ENCODE results near the gene FAF2. TPM values are rescaled to one million over a fixed set of nuclear protein-coding genes. Genes with fewer than 3 reads are reported as not detected.

Gene FAF2
- polyA plus RNA-seq, 2 of the 4 experiments (the other 2 are of a cell fraction) = 42.4 to 90.3 TPM

DNA sequence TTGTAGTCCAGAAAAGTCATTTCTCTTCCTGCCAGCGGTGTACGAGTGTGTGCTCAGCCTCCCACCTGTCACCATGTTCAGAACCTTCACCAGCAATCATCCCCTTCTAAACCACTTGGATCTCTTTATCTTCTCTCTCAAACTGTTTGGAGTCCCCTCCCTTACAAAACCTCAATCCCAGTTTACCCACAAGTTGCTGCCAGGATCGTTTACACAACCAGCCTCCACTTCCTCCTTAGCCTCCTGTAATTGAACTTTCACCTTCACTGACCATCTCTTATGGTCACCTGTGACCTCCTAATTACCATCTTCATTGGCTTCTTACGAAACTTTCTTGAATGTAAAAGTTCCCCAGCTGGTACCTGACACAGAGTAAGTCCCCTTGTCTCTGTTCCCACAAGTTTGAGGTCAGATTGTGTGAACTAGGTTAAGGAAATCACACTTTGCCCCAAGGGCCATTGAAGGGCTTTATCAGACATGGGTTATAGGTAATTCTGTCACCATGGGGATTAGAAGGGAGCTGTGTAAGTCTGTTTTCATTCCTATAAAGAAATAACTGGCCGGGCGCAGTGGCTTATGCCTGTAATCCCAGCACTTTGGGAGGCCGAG lies 69.0 kb downstream of the FAF2 start:
- ChIA-PET POLR2A (no interaction called here), CTCF (no interaction called here)
- DNase-seq (ENCODE audit: low read depth in 1 of 2, low spot score in 1 of 2) = no peak
- Histone ChIP-seq H3K9me3 (no peaks in the 10 kb centered on the region), H3K4me1 (no peaks in the 10 kb centered on the region), H3K4me3 (no peak overlapping the region), H3K4me2 (no peak overlapping the region), H3K27ac (no peak overlapping the region)
- TF ChIP-seq TP53 (CRISPR knock-in tag; IDR thresholded peaks at IDR 0.05) = no peak
- TF ChIP-seq HDAC2 (IDR thresholded peaks at IDR 0.05) = no peak
- TF ChIP-seq, protein P1, sequence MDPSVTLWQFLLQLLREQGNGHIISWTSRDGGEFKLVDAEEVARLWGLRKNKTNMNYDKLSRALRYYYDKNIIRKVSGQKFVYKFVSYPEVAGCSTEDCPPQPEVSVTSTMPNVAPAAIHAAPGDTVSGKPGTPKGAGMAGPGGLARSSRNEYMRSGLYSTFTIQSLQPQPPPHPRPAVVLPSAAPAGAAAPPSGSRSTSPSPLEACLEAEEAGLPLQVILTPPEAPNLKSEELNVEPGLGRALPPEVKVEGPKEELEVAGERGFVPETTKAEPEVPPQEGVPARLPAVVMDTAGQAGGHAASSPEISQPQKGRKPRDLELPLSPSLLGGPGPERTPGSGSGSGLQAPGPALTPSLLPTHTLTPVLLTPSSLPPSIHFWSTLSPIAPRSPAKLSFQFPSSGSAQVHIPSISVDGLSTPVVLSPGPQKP (IDR thresholded peaks at IDR 0.05; ENCODE audit: low read depth, low read length) = no peak
- TF ChIP-seq FOXS1 (CRISPR knock-in tag; IDR thresholded peaks at IDR 0.05) = no peak
- TF ChIP-seq ZNF302 (CRISPR knock-in tag; IDR thresholded peaks at IDR 0.05) = no peak
- ATAC-seq = no peak
- FAIRE-seq = no peak
- 78% methylated on average over 7 of the region's 7 CpGs for WGBS (ENCODE audit: missing lambda C conversion rate)

DNA sequence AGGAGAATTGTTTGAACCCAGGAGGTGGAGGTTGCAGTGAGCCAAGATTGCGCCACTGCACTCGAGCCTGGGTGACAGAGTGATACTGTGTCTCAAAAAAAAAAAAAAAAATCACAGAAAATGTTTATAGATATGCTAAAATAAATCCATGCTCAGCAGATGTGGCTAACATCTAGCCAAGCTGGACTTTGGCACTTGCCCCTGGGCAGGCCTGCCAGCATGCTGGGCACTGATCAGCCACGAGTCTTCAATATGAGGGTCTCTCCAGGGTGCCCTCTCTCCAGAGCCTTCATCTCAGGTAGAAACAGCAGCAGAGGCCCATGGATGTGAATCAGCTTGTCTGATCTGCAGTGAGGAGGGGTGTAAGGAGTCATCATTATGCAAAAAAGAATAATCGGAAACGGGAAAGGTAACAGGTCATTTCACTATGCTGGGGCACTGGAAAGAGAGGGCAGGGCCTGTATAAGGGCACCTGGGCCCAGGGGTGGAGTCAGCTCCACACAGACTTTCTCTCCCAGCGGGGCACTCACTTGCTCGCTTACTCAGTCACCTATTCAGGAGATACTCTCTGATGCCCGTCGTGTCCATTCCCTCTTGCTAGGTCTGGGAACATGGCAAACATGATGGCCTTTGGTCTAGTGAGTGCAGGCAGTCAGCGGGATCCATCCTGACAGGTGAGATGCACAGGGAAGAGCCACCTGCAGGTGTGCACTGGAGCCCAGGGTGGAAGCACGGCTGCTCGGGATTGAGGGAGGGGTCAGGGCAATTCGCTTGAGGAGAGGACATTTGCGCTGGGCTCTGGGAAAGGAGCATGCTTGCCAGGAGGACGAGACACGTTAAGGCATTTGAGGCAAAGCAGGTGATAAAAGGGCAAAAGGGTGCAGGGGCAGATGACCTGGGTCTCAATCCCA lies 71.9 kb downstream of the FAF2 start:
- 67% methylated on average over 16 of the region's 16 CpGs for WGBS (ENCODE audit: missing lambda C conversion rate)
- Histone ChIP-seq H3K4me3 (no peak overlapping the region), H3K9me3 (no peaks in the 10 kb centered on the region), H3K4me2 (no peak overlapping the region), H3K4me1 (no peaks in the 10 kb centered on the region; the same call in 2 of the 3 replicates), H3K27ac (no peak overlapping the region)
- POLR2A ChIA-PET = no interaction called here
- ATAC-seq (peak in 1 of 2 experiments; percentile 30; a peak in 2 of 6 replicates), FAIRE-seq (no peak), DNase-seq (ENCODE audit: low read depth in 1 of 2, low spot score in 1 of 2) (no peak)
- TF ChIP-seq, protein P2, sequence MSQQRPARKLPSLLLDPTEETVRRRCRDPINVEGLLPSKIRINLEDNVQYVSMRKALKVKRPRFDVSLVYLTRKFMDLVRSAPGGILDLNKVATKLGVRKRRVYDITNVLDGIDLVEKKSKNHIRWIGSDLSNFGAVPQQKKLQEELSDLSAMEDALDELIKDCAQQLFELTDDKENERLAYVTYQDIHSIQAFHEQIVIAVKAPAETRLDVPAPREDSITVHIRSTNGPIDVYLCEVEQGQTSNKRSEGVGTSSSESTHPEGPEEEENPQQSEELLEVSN (IDR thresholded peaks at IDR 0.05; ENCODE audit: borderline replicate concordance, low read depth) = no peak
- no peak for TF ChIP-seq ZC3H11A (IDR thresholded peaks at IDR 0.05)
- no peak for TF ChIP-seq RAD21 (conservative IDR thresholded peaks at IDR 0.05 in 1 of 2, IDR thresholded peaks at IDR 0.05 in 1 of 2)
- TF ChIP-seq HOXB5 (CRISPR knock-in tag; IDR thresholded peaks at IDR 0.05) = no peak
- no peak for TF ChIP-seq RFX5 (IDR thresholded peaks at IDR 0.05)
- no peak for TF ChIP-seq BHLHE40 (IDR thresholded peaks at IDR 0.05; ENCODE audit: low read depth, low read length)
- no peak for TF ChIP-seq HES2 (IDR thresholded peaks at IDR 0.05)
- TF ChIP-seq SMC3 (IDR thresholded peaks at IDR 0.05) = no peak
- CTCF ChIA-PET = interaction anchor here (0.9 to 2.6 kb wide), 5 partner anchors 10 to 521 kb away, joined by 3 to 9 read pairs (median 3); partner anchors contain the start of genes CLTB and FAF2

DNA sequence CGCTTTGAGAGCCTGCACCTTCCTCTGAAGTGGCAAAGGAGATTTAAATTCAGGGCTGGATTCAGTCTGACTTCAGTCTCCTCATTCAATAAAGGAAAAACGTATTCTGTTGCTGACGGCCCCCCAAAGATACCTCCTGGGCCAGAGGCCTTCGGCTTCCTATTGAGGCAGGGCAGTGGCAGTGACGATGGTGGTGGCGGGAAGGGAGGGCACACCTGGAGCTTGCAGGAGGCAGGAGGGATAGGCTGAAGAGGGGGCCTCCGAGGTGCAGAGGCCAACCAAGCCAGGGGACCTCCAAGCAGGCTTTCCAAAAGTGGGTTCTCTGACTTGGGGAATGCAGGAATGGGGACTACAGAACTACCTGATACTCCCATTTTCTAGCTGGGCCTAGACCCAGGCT lies 73.1 kb downstream of the FAF2 start:
- WGBS (ENCODE audit: missing lambda C conversion rate) = 70% methylated on average over 7 of the region's 7 CpGs
- DNase-seq (ENCODE audit: low read depth in 1 of 2, low spot score in 1 of 2) (no peak), ATAC-seq (peak; percentile 15 to 24; a peak in 3 of 6 replicates), FAIRE-seq (no peak)
- Histone ChIP-seq H3K27ac (no peak overlapping the region), H3K4me1 (no peaks in the 10 kb centered on the region; the same call in 2 of the 3 replicates), H3K4me2 (no peak overlapping the region), H3K9me3 (no peaks in the 10 kb centered on the region), H3K4me3 (no peak overlapping the region)
- no peak for TF ChIP-seq TFCP2L1 (CRISPR knock-in tag; IDR thresholded peaks at IDR 0.05)
- ChIA-PET CTCF (interaction anchor here (1.1 kb wide), 2 partner anchors 9 to 73 kb away, joined by 3 read pairs; partner anchors contain the start of gene FAF2), POLR2A (no interaction called here)

DNA sequence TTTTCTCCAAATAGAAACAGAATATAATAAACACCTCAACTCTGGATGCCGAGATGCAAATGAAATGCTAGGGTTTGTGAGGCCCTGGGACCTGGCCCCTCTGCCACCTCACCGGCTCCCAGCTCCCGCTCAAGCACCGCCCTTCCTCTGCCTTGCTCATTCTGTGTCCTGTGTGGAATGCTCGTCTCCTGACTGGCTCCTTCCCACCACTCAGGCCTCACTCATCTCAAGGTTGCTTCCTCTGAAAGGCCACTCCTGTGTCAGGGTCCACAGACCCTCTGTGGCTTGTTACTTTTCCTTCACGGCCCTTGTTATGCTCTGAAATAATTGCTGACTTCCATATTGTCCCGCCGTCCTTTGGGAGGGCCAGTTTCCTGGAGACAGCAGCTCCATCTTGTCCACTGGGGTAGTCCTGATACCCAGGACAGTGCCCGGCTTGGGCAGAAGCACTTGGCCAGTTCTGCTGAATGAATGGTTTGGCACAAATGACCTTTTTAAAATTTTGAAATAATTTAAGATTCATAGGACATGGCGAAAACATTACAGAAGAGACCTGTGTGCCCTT lies 73.6 kb downstream of the FAF2 start:
- ChIA-PET POLR2A (no interaction called here), CTCF (interaction anchor here (1.1 kb wide), 1 partner anchor 74 kb away, joined by 3 read pairs; the partner anchor contains the start of gene FAF2)
- WGBS (ENCODE audit: missing lambda C conversion rate) = 79% methylated on average over 10 of the region's 10 CpGs
- no peaks in the 10 kb centered on the region; the same call in 2 of the 3 replicates for H3K4me1 ChIP-seq
- no peak overlapping the region for H3K4me3 ChIP-seq
- FAIRE-seq (no peak), ATAC-seq (peak; percentile 46 to 70; a peak in 5 of 6 replicates), DNase-seq (ENCODE audit: low read depth in 1 of 2, low spot score in 1 of 2) (no peak)
- TF ChIP-seq ESRRA (IDR thresholded peaks at IDR 0.05; ENCODE audit: borderline replicate concordance, low read length) (no peak), MYC (IDR thresholded peaks at IDR 0.05; ENCODE audit: borderline replicate concordance, low read length) (no peak), ZNF302 (CRISPR knock-in tag; IDR thresholded peaks at IDR 0.05) (no peak), HEYL (CRISPR knock-in tag; IDR thresholded peaks at IDR 0.05) (no peak), POLR2AphosphoS2 (conservative IDR thresholded peaks at IDR 0.05; ENCODE audit: low read length) (no peak), CHD2 (IDR thresholded peaks at IDR 0.05; ENCODE audit: low read length, partially characterized antibody) (no peak), HOXB5 (CRISPR knock-in tag; IDR thresholded peaks at IDR 0.05) (no peak), CBX2 (IDR thresholded peaks at IDR 0.05; ENCODE audit: borderline replicate concordance, low read depth) (no peak), EHF (CRISPR knock-in tag; IDR thresholded peaks at IDR 0.05) (no peak), CHD4 (IDR thresholded peaks at IDR 0.05; ENCODE audit: borderline replicate concordance) (no peak), KDM1A (IDR thresholded peaks at IDR 0.05; ENCODE audit: low read depth) (no peak)
- TF ChIP-seq, protein P3, sequence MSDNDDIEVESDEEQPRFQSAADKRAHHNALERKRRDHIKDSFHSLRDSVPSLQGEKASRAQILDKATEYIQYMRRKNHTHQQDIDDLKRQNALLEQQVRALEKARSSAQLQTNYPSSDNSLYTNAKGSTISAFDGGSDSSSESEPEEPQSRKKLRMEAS (IDR thresholded peaks at IDR 0.05) = no peak
- TF ChIP-seq, protein P2 (IDR thresholded peaks at IDR 0.05; ENCODE audit: borderline replicate concordance, low read depth) = no peak
- no peak overlapping the region for H3K4me2 ChIP-seq
- H3K9me3 ChIP-seq = no peaks in the 10 kb centered on the region
- no peak overlapping the region for H3K27ac ChIP-seq
